ENCODE measurements around the gene RHOXF2B.
"Not testable (repeated sequence)": the region's sequence is repeated elsewhere in the genome, so short reads cannot be mapped to it uniquely, and the experiment has no call there.

Gene RHOXF2B

GRCh38 chrX:120077590-120077989 lies at the start of gene RHOXF2B:
TSS of gene RHOXF2B (minus strand) at chrX:120077690. CDS start at chrX:120077552, 138 bp downstream.
- not testable (repeated sequence) for DNase-seq (ENCODE audit: low spot score)

GRCh38 chrX:120125444-120125843 lies 48.0 kb upstream of the RHOXF2B start:
- TF ChIP-seq CTCF (IDR thresholded peaks at IDR 0.05; ENCODE audit: extremely low read depth, missing control alignments), result no peak
- DNase-seq (ENCODE audit: low spot score), result no peak

GRCh38 chrX:120120223-120120622 lies 42.7 kb upstream of the RHOXF2B start:
- TF ChIP-seq CTCF (IDR thresholded peaks at IDR 0.05; ENCODE audit: extremely low read depth, missing control alignments), result no peak
- no peak for DNase-seq (ENCODE audit: low spot score)

GRCh38 chrX:120115438-120115963 lies 38.0 kb upstream of the RHOXF2B start, which contains the start of gene RHOXF1:
TSS of gene RHOXF1 (minus strand) at chrX:120115913. CDS start at chrX:120115862, 51 bp downstream.
- no peak for DNase-seq (ENCODE audit: low spot score)
- no peak for TF ChIP-seq CTCF (IDR thresholded peaks at IDR 0.05; ENCODE audit: extremely low read depth, missing control alignments)

GRCh38 chrX:120111611-120112010 lies 34.1 kb upstream of the RHOXF2B start:
- no peak for TF ChIP-seq CTCF (IDR thresholded peaks at IDR 0.05; ENCODE audit: extremely low read depth, missing control alignments)
- DNase-seq (ENCODE audit: low spot score), result no peak

GRCh38 chrX:120109378-120109777 lies 31.9 kb upstream of the RHOXF2B start:
- DNase-seq (ENCODE audit: low spot score), result no peak
- TF ChIP-seq CTCF (IDR thresholded peaks at IDR 0.05; ENCODE audit: extremely low read depth, missing control alignments), result no peak

- not testable (repeated sequence) for DNase-seq (ENCODE audit: low spot score)
Observed at GRCh38 chrX:120104707-120105106, 27.2 kb upstream of the RHOXF2B start.

- DNase-seq (ENCODE audit: low spot score), result not testable (repeated sequence)
Observed at GRCh38 chrX:120101057-120101456, 23.6 kb upstream of the RHOXF2B start.

- DNase-seq (ENCODE audit: low spot score), result no peak
- no peak for TF ChIP-seq CTCF (IDR thresholded peaks at IDR 0.05; ENCODE audit: extremely low read depth, missing control alignments)
Observed at GRCh38 chrX:120090208-120090607, 12.7 kb upstream of the RHOXF2B start.
